Pancreas (tissue), 10 donors: ENCODE results near the gene GSTO2. TPM values are rescaled to one million over a fixed set of nuclear protein-coding genes. Genes with fewer than 3 reads are reported as not detected.

ENCODE experiments used
- ATAC-seq, 4 donors: fragments of 200-7000 bp; cut with Tn5 transposase; one replicate each; pipeline versions ENCODE4 v1.8.0 to v1.9.1; 2020; ENCODE audit warnings: mild to moderate bottlenecking in 4 of 4, moderate library complexity in 4 of 4
- DNase-seq, 6 donors: peaks; one replicate each; pipeline ENCODE4 v3.0.0-alpha.2; 2020
- FAIRE-seq: peaks from 2 replicates; lab custom pipeline; 2012; peaks lifted over from hg19 to GRCh38; lab: Jason Lieb, UNC
- H3K27ac ChIP-seq, 4 donors: fragments of 200-600 bp; sonication (generic); 1 replicate in 3 of 4; 2 replicates in 1 of 4; pipeline versions ENCODE4 v1.5.0 to v1.8.0; 2020
- H3K27me3 ChIP-seq, 4 donors: fragments of 200-600 bp; one replicate each; pipeline ENCODE4 v1.8.0; 2021
- H3K36me3 ChIP-seq, 3 donors: fragments of 200-600 bp; sonication (generic) in 1 of 3; one replicate each; pipeline versions ENCODE4 v1.5.0 to v1.8.0; 2020 to 2021
- H3K4me1 ChIP-seq, 3 donors: fragments of 200-600 bp; one replicate each; pipeline ENCODE4 v1.8.0; 2021
- H3K4me3 ChIP-seq, 4 donors: fragments of 200-600 bp; sonication (generic) in 2 of 4; one replicate each; pipeline versions ENCODE4 v1.5.0 to v1.8.0; 2020 to 2021
- H3K9me3 ChIP-seq, 4 donors: fragments of 200-600 bp; one replicate each; pipeline ENCODE4 v1.8.0; 2021
- WGBS, 2 donors: extraction: QIAGEN DNeasy Blood & Tissue Kit; methylation state at CpG; one replicate each; pipeline ENCODE4 v1.1.7; 2013; 5-methylcytosine and 5-hydroxymethylcytosine counted together
- intact Hi-C, 3 donors: fragments of 100-400 bp; cut with DNase I; formaldehyde crosslinking; loops; one replicate each; pipeline versions ENCODE4 v1.11.1 to v1.14.2; 2022
- polyA plus RNA-seq, 2 donors: library from polyadenylated mRNA; stranded (reverse); fragments of 200-250 nt; gene quantifications; one replicate each; pipeline ENCODE4 v1.2.3, GENCODE V29; 2013
- total RNA-seq, 6 donors: library from RNA; stranded (reverse); fragmentation: NEBNext Ultra II Directional in 4 of 6; extraction: Animal tissue kit (Norgen Biotek cat#: 25700) in 4 of 6; gene quantifications; one replicate each; pipeline versions ENCODE4 v1.2.1 to v1.2.4, GENCODE V29; 2021 to 2023
- TF ChIP-seq, protein P1 (sequence below), 4 donors: fragments of 200-600 bp; sonication (generic) in 3 of 4; IDR thresholded peaks; one replicate each; pipeline versions ENCODE4 v1.5.0 to v1.8.0; 2021; ENCODE audit warnings: antibody characterized with exemption in 4 of 4
- donor health status: healthy with polysubstance abuse.
- donor health status: DM: no; HTN: no; CAD: no; lungs with moderate emphysema.
- donor health status: DM: no; HTN: no; CAD: no.
- donor health status: control.
- donor health status: control.
- donor health status: Bipolar disorder and iron deficiency.
- donor health status: DM: yes; HTN: yes; CAD: no.
- donor health status: DM: no; HTN: no; CAD: no.
- donor health status: DM: no; HTN: no; CAD: no.
- donor health status: DM: yes; HTN: yes; CAD: no.

The GSTO2 gene
- total and polyA plus RNA-seq, 8 donors = 13.8 to 28.1 (median 18.2) TPM

DNA sequence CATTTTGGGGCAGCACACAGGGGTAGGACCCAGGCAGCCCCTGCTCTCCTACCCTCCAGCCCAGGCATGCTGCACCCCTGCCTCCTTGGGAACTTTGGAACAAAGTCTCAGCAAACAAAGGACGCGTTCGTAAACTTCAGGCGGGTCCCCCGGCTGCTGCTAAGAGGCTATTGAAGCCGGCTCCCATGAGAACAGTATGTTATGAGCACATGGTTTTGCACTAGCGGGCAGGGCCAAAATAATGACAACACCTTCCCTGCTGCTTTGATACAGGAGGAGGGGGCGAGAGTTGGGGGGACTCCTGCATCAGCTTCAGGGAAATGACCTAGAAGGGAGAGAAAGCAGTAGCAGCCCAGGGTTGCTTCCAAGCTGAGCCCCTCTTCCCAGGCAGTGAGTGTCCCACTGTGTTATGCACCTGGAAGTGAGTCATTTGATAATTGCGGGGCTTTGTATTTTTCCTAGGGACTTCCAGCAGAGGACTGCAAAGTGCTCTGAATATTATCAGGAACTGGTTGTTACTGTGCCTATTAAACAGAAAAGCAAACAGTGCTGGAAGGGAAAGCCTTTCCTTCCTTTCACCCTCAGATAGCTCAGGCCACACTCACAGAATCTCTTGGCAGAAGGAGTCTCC, 62.3 kb downstream of the GSTO2 start:
- no peaks in the 10 kb centered on the region for H3K36me3 ChIP-seq
- no peaks in the 10 kb centered on the region for H3K27me3 ChIP-seq
- no peaks in the 10 kb centered on the region for H3K9me3 ChIP-seq
- peak; percentile 34 to 66 (median 61) for ATAC-seq
- TF ChIP-seq, protein P1, sequence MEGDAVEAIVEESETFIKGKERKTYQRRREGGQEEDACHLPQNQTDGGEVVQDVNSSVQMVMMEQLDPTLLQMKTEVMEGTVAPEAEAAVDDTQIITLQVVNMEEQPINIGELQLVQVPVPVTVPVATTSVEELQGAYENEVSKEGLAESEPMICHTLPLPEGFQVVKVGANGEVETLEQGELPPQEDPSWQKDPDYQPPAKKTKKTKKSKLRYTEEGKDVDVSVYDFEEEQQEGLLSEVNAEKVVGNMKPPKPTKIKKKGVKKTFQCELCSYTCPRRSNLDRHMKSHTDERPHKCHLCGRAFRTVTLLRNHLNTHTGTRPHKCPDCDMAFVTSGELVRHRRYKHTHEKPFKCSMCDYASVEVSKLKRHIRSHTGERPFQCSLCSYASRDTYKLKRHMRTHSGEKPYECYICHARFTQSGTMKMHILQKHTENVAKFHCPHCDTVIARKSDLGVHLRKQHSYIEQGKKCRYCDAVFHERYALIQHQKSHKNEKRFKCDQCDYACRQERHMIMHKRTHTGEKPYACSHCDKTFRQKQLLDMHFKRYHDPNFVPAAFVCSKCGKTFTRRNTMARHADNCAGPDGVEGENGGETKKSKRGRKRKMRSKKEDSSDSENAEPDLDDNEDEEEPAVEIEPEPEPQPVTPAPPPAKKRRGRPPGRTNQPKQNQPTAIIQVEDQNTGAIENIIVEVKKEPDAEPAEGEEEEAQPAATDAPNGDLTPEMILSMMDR (IDR thresholded peaks at IDR 0.05) = no peak
- H3K27ac ChIP-seq = peak overlapping the region; percentile 12 to 47 (median 27)
- no peak overlapping the region for H3K4me3 ChIP-seq
- FAIRE-seq = no peak
- H3K4me1 ChIP-seq = peaks cover 19 to 32% (median 20%) of the 10 kb centered on the region in 3 donors
- intact Hi-C loops = no loop called here
- WGBS, 2 donors = 25 to 30% methylated on average over 9 of the region's 9 CpGs
- peak in 1 of 6 donors; percentile 46 for DNase-seq

DNA sequence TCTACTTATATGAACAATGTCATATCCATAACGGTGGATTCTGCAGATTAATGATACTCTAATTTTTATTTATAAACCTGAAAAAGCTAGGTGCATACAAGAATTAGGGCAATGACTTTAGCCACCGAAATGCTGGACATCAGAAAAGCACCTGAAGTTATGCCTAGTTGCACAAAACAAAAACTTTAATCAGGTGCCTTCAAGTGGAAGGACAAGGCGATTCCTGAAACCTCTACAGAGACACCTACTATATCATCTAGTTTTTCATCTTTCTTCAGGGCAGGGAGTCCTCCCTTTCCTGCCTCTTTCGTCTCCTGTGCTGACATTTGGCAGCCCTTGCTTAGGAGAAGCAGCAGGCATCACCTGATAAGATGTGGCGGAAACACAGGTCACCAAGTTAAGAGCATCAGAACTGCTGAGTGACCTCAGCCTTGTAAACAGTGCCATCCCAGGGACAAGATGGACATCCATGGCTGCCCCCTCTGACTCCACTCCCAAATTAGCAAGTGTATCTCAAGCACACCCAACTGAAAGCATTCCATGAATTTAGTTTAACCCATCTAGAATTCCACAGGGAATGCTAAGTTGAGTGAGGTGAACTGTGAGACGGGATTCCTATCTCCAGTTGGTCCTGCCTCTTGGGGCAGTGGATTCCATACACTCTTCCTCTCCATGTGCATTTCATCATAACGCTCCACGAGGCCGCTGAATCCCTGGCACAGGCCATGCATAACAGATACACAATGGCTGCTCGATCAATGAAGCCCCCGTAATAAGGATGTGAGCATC, 63.5 kb downstream of the GSTO2 start:
- DNase-seq (peak in 2 of 6 donors; percentile 3 to 5), FAIRE-seq (no peak), ATAC-seq (no peak)
- Histone ChIP-seq H3K27me3 (no peaks in the 10 kb centered on the region), H3K27ac (peak overlapping the region in 2 of 4 donors; percentile 15 to 39), H3K36me3 (no peaks in the 10 kb centered on the region), H3K4me1 (peaks cover 17 to 32% (median 20%) of the 10 kb centered on the region in 3 donors), H3K4me3 (no peak overlapping the region), H3K9me3 (no peaks in the 10 kb centered on the region)
- intact Hi-C loops = no loop called here
- WGBS, 2 donors = 89 to 91% methylated on average over 11 of the region's 11 CpGs
- TF ChIP-seq, protein P1 (IDR thresholded peaks at IDR 0.05) = no peak

DNA sequence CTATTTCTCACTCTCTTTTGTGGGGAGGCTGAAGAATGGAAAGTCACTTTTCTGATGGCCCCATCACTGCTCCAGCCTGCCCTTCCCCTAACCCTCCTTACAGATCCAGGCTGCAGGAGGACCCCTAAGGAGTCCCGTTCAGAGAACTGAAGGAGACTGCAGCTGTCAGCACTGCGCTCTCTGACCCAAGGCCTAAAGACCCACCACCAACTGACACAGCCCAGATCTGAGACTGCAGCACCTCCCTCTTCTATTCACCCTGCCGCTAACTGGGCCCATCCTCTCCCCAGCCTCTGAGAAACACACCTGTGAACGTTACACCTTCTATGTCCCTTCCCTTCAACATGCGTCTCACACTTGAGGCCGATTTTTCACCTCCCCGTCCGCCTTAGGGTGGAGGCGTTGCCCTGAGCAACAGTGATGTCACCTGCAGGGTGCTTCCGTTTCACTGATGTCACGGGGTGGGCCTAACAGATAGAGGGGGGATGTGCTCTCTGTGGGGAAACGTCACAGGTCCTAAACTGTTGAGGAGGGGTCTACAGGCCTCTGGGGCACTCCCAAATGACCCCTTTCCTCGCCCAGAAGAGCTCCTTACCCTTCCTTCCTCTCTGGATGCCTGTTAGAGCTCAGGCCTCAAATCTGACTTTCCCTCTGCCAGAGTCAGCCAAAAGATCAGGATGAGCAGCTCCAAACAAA, 64.2 kb downstream of the GSTO2 start:
- ATAC-seq = no peak
- TF ChIP-seq, protein P1 (IDR thresholded peaks at IDR 0.05) = no peak
- H3K27me3 ChIP-seq = no peaks in the 10 kb centered on the region
- intact Hi-C loops = no loop called here
- H3K27ac ChIP-seq = no peak overlapping the region
- no peaks in the 10 kb centered on the region for H3K36me3 ChIP-seq
- 83 to 85% methylated on average over 13 of the region's 13 CpGs for WGBS, 2 donors
- peaks cover 11 to 27% (median 16%) of the 10 kb centered on the region in 3 donors for H3K4me1 ChIP-seq
- no peak for FAIRE-seq
- peak in 2 of 6 donors; percentile 4 to 11 for DNase-seq
- no peak overlapping the region for H3K4me3 ChIP-seq
- H3K9me3 ChIP-seq = no peaks in the 10 kb centered on the region

DNA sequence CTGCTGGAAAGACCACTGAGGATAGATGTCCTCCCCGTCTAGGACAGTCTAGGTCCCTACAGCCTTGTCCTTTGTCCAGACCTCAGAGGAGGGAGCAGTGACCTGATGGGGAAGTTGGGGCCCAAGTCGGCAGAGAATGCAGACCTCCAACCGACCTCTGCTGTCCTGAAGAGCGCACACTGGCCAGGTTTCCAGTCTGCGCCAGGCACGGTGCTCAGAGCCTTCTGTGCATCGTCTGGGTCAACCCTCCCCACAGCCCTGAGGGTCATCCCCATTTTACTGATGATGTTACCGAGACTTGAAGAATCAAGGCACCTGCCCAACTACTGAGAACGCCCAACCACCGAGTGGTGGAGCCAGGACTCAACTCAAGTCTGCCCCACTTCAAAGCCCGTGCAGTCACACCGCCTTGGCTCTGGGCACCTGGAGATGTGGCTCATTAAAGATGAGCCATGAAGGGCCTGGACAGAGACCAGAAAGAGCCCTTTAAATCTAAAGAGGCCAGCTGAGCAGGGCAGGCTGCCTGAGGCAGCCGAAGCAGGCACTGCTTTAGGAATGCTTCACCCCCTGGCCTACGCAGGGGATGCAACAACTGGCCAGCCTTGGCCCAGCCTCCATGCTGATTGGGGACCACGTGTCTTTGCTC, 64.9 kb downstream of the GSTO2 start:
- intact Hi-C loops = no loop called here
- Histone ChIP-seq H3K9me3 (no peaks in the 10 kb centered on the region), H3K4me1 (peaks cover 11 to 27% (median 16%) of the 10 kb centered on the region in 3 donors), H3K36me3 (no peaks in the 10 kb centered on the region), H3K4me3 (no peak overlapping the region), H3K27ac (no peak overlapping the region), H3K27me3 (no peaks in the 10 kb centered on the region)
- ATAC-seq (no peak), FAIRE-seq (no peak), DNase-seq (peak in 1 of 6 donors; percentile 5)
- WGBS, 2 donors = 83 to 91% methylated on average over 15 of the region's 15 CpGs
- TF ChIP-seq, protein P1 (IDR thresholded peaks at IDR 0.05) = no peak
